Suppressor macrophage treated with lipopolysaccharide for 1 hour (primary cell): ENCODE results near the gene ODC1.
"Not testable (repeated sequence)": the region's sequence is repeated elsewhere in the genome, so short reads cannot be mapped to it uniquely, and the experiment has no call there.

Experiments
- DNase-seq, 3 donors: peaks; one replicate each; pipeline ENCODE4 v3.0.0-alpha.2; 2020 to 2022

Gene ODC1

GRCh38 chr2:10477443-10478297 is 29.5 kb upstream of the ODC1 start:
- DNase-seq: no peak

GRCh38 chr2:10476723-10477442 is 28.8 kb upstream of the ODC1 start:
- no peak for DNase-seq

GRCh38 chr2:10475811-10476660 is 27.9 kb upstream of the ODC1 start:
- DNase-seq: no peak

GRCh38 chr2:10475221-10475722 is 27.1 kb upstream of the ODC1 start:
- no peak for DNase-seq

- no peak for DNase-seq
These were observed 25.1 kb upstream of the ODC1 start for GRCh38 chr2:10473121-10473756.

- no peak for DNase-seq
These were observed 23.8 kb upstream of the ODC1 start for GRCh38 chr2:10471955-10472354.

- DNase-seq: no peak
These were observed 23.0 kb upstream of the ODC1 start for GRCh38 chr2:10471046-10471571.

GRCh38 chr2:10469955-10470608 is 22.0 kb upstream of the ODC1 start:
- no peak for DNase-seq

- no peak for DNase-seq
These were observed 21.2 kb upstream of the ODC1 start for GRCh38 chr2:10469301-10469700.

- DNase-seq: no peak
These were observed 19.3 kb upstream of the ODC1 start for GRCh38 chr2:10467401-10467800.

GRCh38 chr2:10466801-10467200 is 18.7 kb upstream of the ODC1 start:
- no peak for DNase-seq

- no peak for DNase-seq
These were observed 17.8 kb upstream of the ODC1 start for GRCh38 chr2:10465910-10466309.

- no peak for DNase-seq
These were observed 14.3 kb upstream of the ODC1 start for GRCh38 chr2:10462178-10463083.

GRCh38 chr2:10460366-10460796 is 12.3 kb upstream of the ODC1 start:
- no peak for DNase-seq

- DNase-seq: no peak
These were observed 9.9 kb upstream of the ODC1 start for GRCh38 chr2:10457846-10458598.

- not testable (repeated sequence) for DNase-seq
These were observed 9.1 kb upstream of the ODC1 start for GRCh38 chr2:10457195-10457594.

- no peak for DNase-seq
These were observed 6.4 kb upstream of the ODC1 start for GRCh38 chr2:10454505-10454904.

GRCh38 chr2:10453905-10454298 is 5.8 kb upstream of the ODC1 start:
- no peak for DNase-seq

- no peak for DNase-seq
These were observed 5.1 kb upstream of the ODC1 start for GRCh38 chr2:10452956-10453904.
